SK-N-DZ (cell line): ENCODE data around the gene SLCO4A1.

Source experiments
- DNase-seq: peaks from one replicate; pipeline ENCODE4 v3.0.0-alpha.2; 2015; ENCODE audit warnings: low spot score

The SLCO4A1 gene

GRCh38 chr20:62651285-62652021, 9.2 kb downstream of the SLCO4A1 start:
- peak; percentile 76 for DNase-seq

- DNase-seq, result no peak
Observed at GRCh38 chr20:62652041-62652893, 10.0 kb downstream of the SLCO4A1 start.

GRCh38 chr20:62652894-62653305, 10.6 kb downstream of the SLCO4A1 start:
- DNase-seq, result no peak

- no peak for DNase-seq
Observed at GRCh38 chr20:62653373-62653772, 11.1 kb downstream of the SLCO4A1 start.

GRCh38 chr20:62653951-62654685, 11.8 kb downstream of the SLCO4A1 start:
- DNase-seq, result no peak

- no peak for DNase-seq
Observed at GRCh38 chr20:62655282-62656196, 13.2 kb downstream of the SLCO4A1 start.

GRCh38 chr20:62656197-62656918, 14.1 kb downstream of the SLCO4A1 start:
- DNase-seq, result no peak

GRCh38 chr20:62656919-62657588, 14.8 kb downstream of the SLCO4A1 start:
- no peak for DNase-seq

- no peak for DNase-seq
Observed at GRCh38 chr20:62657589-62657942, 15.3 kb downstream of the SLCO4A1 start.

- DNase-seq, result no peak
Observed at GRCh38 chr20:62657956-62658355, 15.7 kb downstream of the SLCO4A1 start.

GRCh38 chr20:62658593-62659178, 16.4 kb downstream of the SLCO4A1 start:
- no peak for DNase-seq

GRCh38 chr20:62659488-62660239, 17.4 kb downstream of the SLCO4A1 start:
- DNase-seq, result no peak

- no peak for DNase-seq
Observed at GRCh38 chr20:62660240-62660615, 17.9 kb downstream of the SLCO4A1 start.

GRCh38 chr20:62660768-62661167, 18.5 kb downstream of the SLCO4A1 start:
- no peak for DNase-seq

GRCh38 chr20:62661647-62662046, 19.3 kb downstream of the SLCO4A1 start:
- DNase-seq, result no peak

- DNase-seq, result no peak
Observed at GRCh38 chr20:62662422-62662821, 20.1 kb downstream of the SLCO4A1 start.

- no peak for DNase-seq
Observed at GRCh38 chr20:62663145-62664018, 21.1 kb downstream of the SLCO4A1 start.
